Activated CD8-positive, alpha-beta T cell treated with anti-CD3 and anti-CD28 coated beads for 36 hours (primary cell): ENCODE measurements around the gene TWNK. TPM values are rescaled to one million over a fixed set of nuclear protein-coding genes. Genes with fewer than 3 reads are reported as not detected.
"Not testable (repeated sequence)": the region's sequence is repeated elsewhere in the genome, so short reads cannot be mapped to it uniquely, and the experiment has no call there.

Source experiments
- ATAC-seq: fragments of 200-7000 bp; cut with Tn5 transposase; one replicate; pipeline ENCODE4 v1.10.0; 2021; ENCODE audit warnings: mild to moderate bottlenecking, moderate library complexity
- CTCF ChIA-PET: fragments of 350-600 bp; sonication (Branson Sonifier 250); formaldehyde crosslinking; loops from one replicate; lab custom pipeline; 2021; ENCODE audit warnings: antibody characterized with exemption; lab: Charles Lee
- POLR2A ChIA-PET: fragments of 350-600 bp; sonication (Branson Sonifier 250); formaldehyde crosslinking; loops from one replicate; lab custom pipeline; 2021; ENCODE audit warnings: antibody characterized with exemption; lab: Charles Lee
- DNase-seq: peaks from one replicate; pipeline ENCODE4 v3.0.0-alpha.2; 2020
- H3K27ac Mint-ChIP-seq: one replicate; pipeline ENCODE4 v1.8.0; 2021; ENCODE audit warnings: mild to moderate bottlenecking, mixed read lengths
- H3K27me3 Mint-ChIP-seq: one replicate; pipeline ENCODE4 v1.8.0; 2021; ENCODE audit warnings: mixed read lengths
- H3K36me3 Mint-ChIP-seq: one replicate; pipeline ENCODE4 v1.8.0; 2021; ENCODE audit warnings: low read depth, mixed read lengths
- H3K4me1 Mint-ChIP-seq: one replicate; pipeline ENCODE4 v1.8.0; 2021; ENCODE audit warnings: low read depth, mixed read lengths
- H3K4me3 Mint-ChIP-seq: one replicate; pipeline ENCODE4 v1.8.0; 2021; ENCODE audit warnings: mild to moderate bottlenecking, moderate library complexity, mixed read lengths
- H3K9me3 Mint-ChIP-seq: one replicate; pipeline ENCODE4 v1.8.0; 2021; ENCODE audit warnings: mixed read lengths
- intact Hi-C: fragments of 100-400 bp; cut with micrococcal nuclease; formaldehyde crosslinking; loops from one replicate; pipeline ENCODE4 v1.10.0; 2022
- total RNA-seq, 2 experiments: library from RNA; stranded (reverse); gene quantifications; one replicate each; pipeline ENCODE4 v1.2.3, GENCODE V29; 2021
- TF ChIP-seq, protein P1 (sequence below): fragments of 200-600 bp; IDR thresholded peaks from one replicate; pipeline ENCODE4 v1.8.0; 2022; ENCODE audit warnings: antibody characterized with exemption, mild to moderate bottlenecking

Gene TWNK
- total RNA-seq, 2 experiments from 2014 or later: 18.0 to 19.0 TPM

DNA sequence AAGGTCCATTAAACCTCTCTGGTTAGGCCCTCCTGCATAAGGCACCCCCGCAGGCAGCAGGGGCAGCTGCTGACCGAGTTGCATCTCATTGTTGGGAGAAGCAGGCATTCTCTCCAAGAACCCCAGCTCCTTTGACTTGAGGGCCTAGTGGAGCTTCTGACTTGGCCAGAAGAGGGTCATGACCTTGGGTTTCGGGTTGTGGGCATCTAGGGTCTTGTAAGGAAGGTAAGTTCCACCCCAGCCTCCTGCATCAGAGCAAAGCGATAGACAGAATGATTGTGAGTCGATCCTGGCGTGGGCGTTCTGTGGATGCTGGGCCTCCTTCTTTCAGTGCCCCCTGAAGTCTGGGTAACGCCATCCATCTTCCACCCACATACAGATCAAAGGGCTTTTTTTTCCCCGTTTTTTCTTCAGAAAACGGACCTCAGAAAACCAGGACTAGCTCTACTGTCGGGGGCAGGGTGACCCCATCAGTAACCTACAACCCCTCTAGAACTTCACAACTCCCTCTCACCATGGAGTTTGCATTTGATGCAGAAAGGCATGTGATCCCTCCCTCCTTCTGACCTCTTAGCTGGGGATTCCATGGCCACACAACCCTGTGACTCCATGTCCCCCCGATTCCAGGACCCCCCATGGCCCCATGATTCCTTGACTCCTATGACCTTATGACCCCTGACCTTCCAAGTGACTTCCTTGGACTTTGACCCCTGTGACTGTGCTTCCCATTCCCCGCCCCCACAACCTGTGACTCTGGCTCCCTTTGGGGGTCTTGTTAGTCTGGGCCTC lies 15.0 kb upstream of the TWNK start:
- DNase-seq (peak; percentile 47), ATAC-seq (no peak)
- intact Hi-C loops: no loop called here
- Mint-ChIP-seq H3K9me3 (no peaks in the 10 kb centered on the region), H3K4me1 (peaks cover 20% of the 10 kb centered on the region), H3K36me3 (no peaks in the 10 kb centered on the region), H3K4me3 (no peak overlapping the region), H3K27me3 (no peaks in the 10 kb centered on the region), H3K27ac (no peak overlapping the region)
- POLR2A ChIA-PET: interaction anchor here (1.0 to 1.1 kb wide), 2 partner anchors 16 to 58 kb away, joined by 3 read pairs; no protein-coding TSS in a partner anchor
- TF ChIP-seq, protein P1, sequence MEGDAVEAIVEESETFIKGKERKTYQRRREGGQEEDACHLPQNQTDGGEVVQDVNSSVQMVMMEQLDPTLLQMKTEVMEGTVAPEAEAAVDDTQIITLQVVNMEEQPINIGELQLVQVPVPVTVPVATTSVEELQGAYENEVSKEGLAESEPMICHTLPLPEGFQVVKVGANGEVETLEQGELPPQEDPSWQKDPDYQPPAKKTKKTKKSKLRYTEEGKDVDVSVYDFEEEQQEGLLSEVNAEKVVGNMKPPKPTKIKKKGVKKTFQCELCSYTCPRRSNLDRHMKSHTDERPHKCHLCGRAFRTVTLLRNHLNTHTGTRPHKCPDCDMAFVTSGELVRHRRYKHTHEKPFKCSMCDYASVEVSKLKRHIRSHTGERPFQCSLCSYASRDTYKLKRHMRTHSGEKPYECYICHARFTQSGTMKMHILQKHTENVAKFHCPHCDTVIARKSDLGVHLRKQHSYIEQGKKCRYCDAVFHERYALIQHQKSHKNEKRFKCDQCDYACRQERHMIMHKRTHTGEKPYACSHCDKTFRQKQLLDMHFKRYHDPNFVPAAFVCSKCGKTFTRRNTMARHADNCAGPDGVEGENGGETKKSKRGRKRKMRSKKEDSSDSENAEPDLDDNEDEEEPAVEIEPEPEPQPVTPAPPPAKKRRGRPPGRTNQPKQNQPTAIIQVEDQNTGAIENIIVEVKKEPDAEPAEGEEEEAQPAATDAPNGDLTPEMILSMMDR: no peak
- CTCF ChIA-PET: interaction anchor here (1.6 kb wide), 1 partner anchor 46 kb away, joined by 6 read pairs; no protein-coding TSS in a partner anchor

DNA sequence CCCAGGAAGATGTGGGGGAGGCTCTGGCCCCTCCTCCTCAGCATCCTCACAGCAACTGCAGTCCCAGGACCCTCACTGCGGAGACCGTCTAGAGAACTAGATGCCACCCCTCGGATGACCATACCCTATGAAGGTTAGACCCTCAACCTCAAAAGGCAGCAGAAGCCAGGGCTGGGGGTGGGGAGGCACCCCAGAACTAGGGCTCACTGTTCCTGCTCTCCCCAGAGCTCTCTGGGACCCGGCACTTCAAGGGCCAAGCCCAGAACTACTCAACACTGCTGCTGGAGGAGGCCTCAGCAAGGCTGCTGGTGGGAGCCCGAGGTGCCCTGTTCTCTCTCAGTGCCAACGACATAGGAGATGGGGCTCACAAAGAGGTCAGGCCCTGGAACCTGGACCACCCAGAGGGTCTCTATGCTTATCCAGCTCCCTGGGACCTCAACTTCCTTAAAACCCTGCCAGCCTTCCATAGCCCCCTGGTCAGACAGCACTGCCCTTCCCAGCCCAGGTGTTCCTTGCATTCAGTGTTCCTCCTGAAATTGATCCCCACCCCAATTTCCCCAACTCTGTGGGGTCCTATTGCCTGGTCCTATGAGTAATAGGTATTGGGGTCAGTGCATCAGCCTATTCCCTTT lies 14.3 kb upstream of the TWNK start:
- TF ChIP-seq, protein P1: no peak
- H3K4me1 Mint-ChIP-seq: peaks cover 20% of the 10 kb centered on the region
- ChIA-PET CTCF (interaction anchor here (1.6 to 1.8 kb wide), 2 partner anchors 46 to 77 kb away, joined by 4 to 6 read pairs; no protein-coding TSS in a partner anchor), POLR2A (interaction anchor here (1.1 to 1.3 kb wide), 2 partner anchors 12 to 59 kb away, joined by 3 read pairs; no protein-coding TSS in a partner anchor)
- no peaks in the 10 kb centered on the region for H3K36me3 Mint-ChIP-seq
- ATAC-seq: no peak
- no peak overlapping the region for H3K27ac Mint-ChIP-seq
- no peaks in the 10 kb centered on the region for H3K27me3 Mint-ChIP-seq
- H3K4me3 Mint-ChIP-seq: no peak overlapping the region
- intact Hi-C loops: no loop called here
- no peak for DNase-seq
- no peaks in the 10 kb centered on the region for H3K9me3 Mint-ChIP-seq

DNA sequence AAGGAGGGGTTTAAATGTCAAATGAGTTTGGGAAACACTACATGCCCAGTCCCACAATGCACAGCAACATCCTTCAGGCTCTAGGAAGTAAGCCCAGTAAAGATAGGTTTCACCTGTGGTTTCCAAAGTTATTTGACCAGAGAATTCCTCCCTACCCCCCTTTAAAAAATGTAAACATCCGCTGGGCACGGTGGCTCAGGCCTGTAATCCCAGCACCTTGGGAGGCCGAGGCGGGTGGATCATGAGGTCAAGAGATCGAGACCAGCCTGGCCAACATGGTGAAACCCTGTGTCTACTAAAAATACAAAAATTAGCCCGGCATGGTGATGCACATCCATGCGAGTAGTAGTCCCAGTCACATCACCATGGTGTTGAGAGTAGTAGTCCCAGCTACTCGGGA lies 11.9 kb upstream of the TWNK start:
- CTCF ChIA-PET: interaction anchor here (1.0 to 1.5 kb wide), 3 partner anchors 11 to 44 kb away, joined by 3 to 4 read pairs (median 3); no protein-coding TSS in a partner anchor
- H3K4me1 Mint-ChIP-seq: peaks cover 12% of the 10 kb centered on the region

DNA sequence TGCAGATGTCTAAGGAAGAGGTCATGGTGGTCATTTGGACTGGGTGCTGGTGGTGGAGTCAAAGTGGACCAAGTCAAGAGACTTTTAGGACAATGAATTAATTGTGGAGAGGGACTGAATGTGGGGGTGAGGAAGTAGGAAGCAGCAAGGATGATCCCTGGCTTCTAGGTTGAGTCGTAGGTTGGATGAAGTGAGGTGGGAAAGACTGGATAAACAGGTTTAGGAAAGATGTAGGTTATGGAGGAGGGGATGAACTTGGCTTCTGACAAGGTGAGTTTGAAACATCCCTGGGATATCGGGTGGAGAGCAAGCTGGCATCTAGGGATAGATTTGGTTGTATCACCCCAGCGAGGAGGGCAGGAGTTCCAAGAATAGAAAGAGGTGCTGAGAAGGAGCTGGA lies 10.4 kb upstream of the TWNK start:
- ChIA-PET POLR2A (no interaction called here), CTCF (no interaction called here)
- H3K27me3 Mint-ChIP-seq: no peaks in the 10 kb centered on the region
- TF ChIP-seq, protein P1: no peak
- peaks cover 2% of the 10 kb centered on the region for H3K36me3 Mint-ChIP-seq
- DNase-seq (no peak), ATAC-seq (no peak)
- no peak overlapping the region for H3K27ac Mint-ChIP-seq
- no peak overlapping the region for H3K4me3 Mint-ChIP-seq
- H3K9me3 Mint-ChIP-seq: no peaks in the 10 kb centered on the region
- intact Hi-C loops: no loop called here
- peaks cover 9% of the 10 kb centered on the region for H3K4me1 Mint-ChIP-seq

More for the DNA sequence above, 11.9 kb upstream of the TWNK start:
- ATAC-seq, POLR2A ChIA-PET, H3K36me3 Mint-ChIP-seq, DNase-seq, intact Hi-C loops, H3K9me3 Mint-ChIP-seq, H3K27ac Mint-ChIP-seq, H3K27me3 Mint-ChIP-seq, H3K4me3 Mint-ChIP-seq: not testable (repeated sequence)

DNA sequence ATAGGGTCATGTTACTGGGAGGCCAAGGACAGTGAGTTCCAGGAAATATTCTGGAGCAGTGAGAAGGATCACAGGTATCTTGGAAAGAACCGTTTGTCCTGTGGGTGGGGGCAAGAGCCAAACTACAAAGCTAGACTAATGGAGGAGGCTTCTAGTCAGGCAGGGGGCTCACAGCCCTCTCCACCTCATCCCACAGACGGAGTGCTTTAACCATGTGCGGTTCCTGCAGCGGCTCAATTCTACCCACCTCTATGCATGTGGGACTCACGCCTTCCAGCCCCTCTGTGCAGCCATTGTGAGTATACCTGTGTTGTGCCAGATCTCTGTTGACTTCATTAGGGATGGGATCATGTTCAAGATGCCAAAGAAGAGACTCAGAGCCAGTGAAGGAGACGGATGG lies 9.9 kb upstream of the TWNK start:
- no peak for ATAC-seq
- peaks cover 4% of the 10 kb centered on the region for H3K4me1 Mint-ChIP-seq
- no peak overlapping the region for H3K27ac Mint-ChIP-seq
- H3K9me3 Mint-ChIP-seq: no peaks in the 10 kb centered on the region
- CTCF ChIA-PET: no interaction called here
- POLR2A ChIA-PET: no interaction called here
- intact Hi-C loops: no loop called here
- DNase-seq: no peak
- H3K36me3 Mint-ChIP-seq: peaks cover 2% of the 10 kb centered on the region
- TF ChIP-seq, protein P1: no peak
- no peaks in the 10 kb centered on the region for H3K27me3 Mint-ChIP-seq
- no peak overlapping the region for H3K4me3 Mint-ChIP-seq
